Measurements from ENCODE around the gene RAB43.

The RAB43 gene

DNA sequence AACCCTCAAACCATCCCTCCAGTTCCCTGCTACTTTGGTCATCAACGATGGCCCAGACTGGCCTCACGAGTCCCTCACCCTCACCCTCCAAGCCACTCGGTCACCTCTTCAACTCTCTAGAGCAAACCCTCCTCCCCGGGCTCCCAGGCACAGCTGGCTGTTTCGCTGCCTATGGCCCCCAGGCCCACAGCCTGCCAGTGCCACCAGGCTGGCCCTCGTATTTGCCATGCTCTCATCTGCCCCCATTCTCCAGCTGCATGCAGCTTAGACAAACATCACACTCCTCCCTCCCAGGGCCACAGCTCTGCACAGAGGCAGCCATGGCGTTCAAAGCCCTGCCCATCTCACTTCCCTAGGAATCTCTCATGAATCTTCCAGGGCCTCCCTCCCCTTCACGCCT lies 13.8 kb downstream of the RAB43 start:
- no peaks in the 10 kb centered on the region for H3K9me2 ChIP-seq (replicated peaks; ENCODE audit: low read depth, low read length)
- no peak overlapping the region for H2AFZ ChIP-seq (ENCODE audit: low read length)
- no peaks in the 10 kb centered on the region; the same call in 1 of the 2 replicates for H3K36me3 ChIP-seq (ENCODE audit: insufficient read depth, low read length)
- no peaks in the 10 kb centered on the region for H3F3A ChIP-seq (ENCODE audit: low read depth)
- peaks cover 5% of the 10 kb centered on the region; the same call in 1 of the 2 replicates for H3K79me2 ChIP-seq (ENCODE audit: insufficient read depth, low read length)
- TF ChIP-seq, protein P1, sequence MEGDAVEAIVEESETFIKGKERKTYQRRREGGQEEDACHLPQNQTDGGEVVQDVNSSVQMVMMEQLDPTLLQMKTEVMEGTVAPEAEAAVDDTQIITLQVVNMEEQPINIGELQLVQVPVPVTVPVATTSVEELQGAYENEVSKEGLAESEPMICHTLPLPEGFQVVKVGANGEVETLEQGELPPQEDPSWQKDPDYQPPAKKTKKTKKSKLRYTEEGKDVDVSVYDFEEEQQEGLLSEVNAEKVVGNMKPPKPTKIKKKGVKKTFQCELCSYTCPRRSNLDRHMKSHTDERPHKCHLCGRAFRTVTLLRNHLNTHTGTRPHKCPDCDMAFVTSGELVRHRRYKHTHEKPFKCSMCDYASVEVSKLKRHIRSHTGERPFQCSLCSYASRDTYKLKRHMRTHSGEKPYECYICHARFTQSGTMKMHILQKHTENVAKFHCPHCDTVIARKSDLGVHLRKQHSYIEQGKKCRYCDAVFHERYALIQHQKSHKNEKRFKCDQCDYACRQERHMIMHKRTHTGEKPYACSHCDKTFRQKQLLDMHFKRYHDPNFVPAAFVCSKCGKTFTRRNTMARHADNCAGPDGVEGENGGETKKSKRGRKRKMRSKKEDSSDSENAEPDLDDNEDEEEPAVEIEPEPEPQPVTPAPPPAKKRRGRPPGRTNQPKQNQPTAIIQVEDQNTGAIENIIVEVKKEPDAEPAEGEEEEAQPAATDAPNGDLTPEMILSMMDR (conservative IDR thresholded peaks at IDR 0.05; ENCODE audit: low read length): no peak
- TF ChIP-seq EZH2phosphoT487 (IDR thresholded peaks at IDR 0.05; ENCODE audit: borderline replicate concordance): no peak
- H3K27me3 ChIP-seq (ENCODE audit: insufficient read depth, low read length, poor library complexity, severe bottlenecking): no peaks in the 10 kb centered on the region
- H3K9me3 ChIP-seq (ENCODE audit: insufficient read depth, low read depth, low read length): no peaks in the 10 kb centered on the region
- H3K9ac ChIP-seq (ENCODE audit: low read depth, low read length, poor library complexity, severe bottlenecking): no peak overlapping the region
- H3K4me2 ChIP-seq (ENCODE audit: low read depth, low read length, poor library complexity, severe bottlenecking): no peak overlapping the region
- no peak overlapping the region for H3K4me3 ChIP-seq (ENCODE audit: low read length, poor library complexity, severe bottlenecking)
- no peaks in the 10 kb centered on the region for H4K20me1 ChIP-seq (ENCODE audit: insufficient read depth, low read length, poor library complexity, severe bottlenecking)
- peaks cover 3% of the 10 kb centered on the region for H3K4me1 ChIP-seq (ENCODE audit: insufficient read depth, low read length, poor library complexity, severe bottlenecking)

DNA sequence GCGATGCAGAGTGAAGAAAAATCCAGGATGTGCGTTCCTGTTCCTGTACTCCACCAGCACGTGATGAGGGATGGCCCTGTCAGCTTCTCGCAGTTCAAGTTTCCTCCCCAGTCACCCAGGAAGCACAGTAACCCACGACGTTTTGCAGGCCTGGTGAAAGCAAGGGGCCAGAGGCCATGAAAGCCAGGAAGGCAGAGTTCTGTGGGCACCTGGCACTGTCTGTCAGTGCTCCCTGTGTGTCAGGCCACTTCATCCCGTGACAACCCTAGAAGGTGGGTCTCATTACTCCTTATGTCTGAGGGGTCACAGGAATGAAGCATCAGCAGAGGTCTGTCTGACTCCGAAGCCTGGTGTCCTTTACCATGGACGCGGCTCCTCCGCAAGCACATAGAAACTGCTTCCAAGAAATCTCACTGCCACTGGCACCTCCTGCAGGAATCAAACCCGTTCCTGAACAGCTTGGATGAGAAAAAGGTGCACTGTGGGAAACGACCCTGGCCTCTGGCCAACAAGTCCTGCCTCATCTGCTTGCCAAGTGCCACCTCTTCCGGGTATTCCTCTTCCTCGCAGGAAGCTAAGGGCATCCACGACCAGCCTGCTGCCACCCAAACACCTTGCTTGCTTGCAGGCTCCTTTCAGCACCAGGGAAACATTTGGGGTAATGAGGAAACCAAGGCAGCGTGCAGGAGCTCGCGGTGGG lies 14.6 kb downstream of the RAB43 start:
- Histone ChIP-seq H3K9ac (ENCODE audit: low read depth, low read length, poor library complexity, severe bottlenecking) (no peak overlapping the region), H3K9me2 (replicated peaks; ENCODE audit: low read depth, low read length) (no peaks in the 10 kb centered on the region), H3K4me3 (ENCODE audit: low read length, poor library complexity, severe bottlenecking) (no peak overlapping the region), H3K9me3 (ENCODE audit: insufficient read depth, low read depth, low read length) (no peaks in the 10 kb centered on the region), H4K20me1 (ENCODE audit: insufficient read depth, low read length, poor library complexity, severe bottlenecking) (no peaks in the 10 kb centered on the region), H3F3A (ENCODE audit: low read depth) (no peaks in the 10 kb centered on the region), H3K36me3 (ENCODE audit: insufficient read depth, low read length) (no peaks in the 10 kb centered on the region; the same call in 1 of the 2 replicates), H3K79me2 (ENCODE audit: insufficient read depth, low read length) (no peaks in the 10 kb centered on the region), H2AFZ (ENCODE audit: low read length) (no peak overlapping the region), H3K27me3 (ENCODE audit: insufficient read depth, low read length, poor library complexity, severe bottlenecking) (no peaks in the 10 kb centered on the region), H3K4me1 (ENCODE audit: insufficient read depth, low read length, poor library complexity, severe bottlenecking) (peaks cover 3% of the 10 kb centered on the region), H3K4me2 (ENCODE audit: low read depth, low read length, poor library complexity, severe bottlenecking) (no peak overlapping the region)
- no peak for TF ChIP-seq EZH2phosphoT487 (IDR thresholded peaks at IDR 0.05; ENCODE audit: borderline replicate concordance)
- TF ChIP-seq, protein P1 (conservative IDR thresholded peaks at IDR 0.05; ENCODE audit: low read length): no peak

DNA sequence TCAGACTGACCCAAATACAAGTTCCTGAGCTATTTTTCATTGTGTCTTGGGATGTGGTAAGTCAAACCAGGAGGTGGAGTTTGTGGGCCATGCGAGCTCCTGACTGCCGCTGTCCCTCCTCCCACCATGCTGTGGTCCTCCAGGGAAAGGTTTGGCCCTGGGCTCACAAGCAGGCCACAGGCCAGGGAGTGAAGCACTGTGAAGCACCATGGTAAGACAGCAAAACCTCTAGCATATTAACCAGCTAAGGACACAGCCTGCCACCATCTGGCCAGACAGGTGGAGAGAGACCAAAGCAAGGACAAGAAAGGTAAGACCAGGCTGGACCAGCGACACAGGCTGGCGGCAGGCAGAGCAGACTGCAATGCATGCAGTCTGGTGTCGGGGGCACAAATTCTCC lies 15.3 kb downstream of the RAB43 start:
- no peaks in the 10 kb centered on the region for H3K79me2 ChIP-seq (ENCODE audit: insufficient read depth, low read length)
- no peak overlapping the region for H2AFZ ChIP-seq (ENCODE audit: low read length)
- H3K36me3 ChIP-seq (ENCODE audit: insufficient read depth, low read length): no peaks in the 10 kb centered on the region; the same call in 1 of the 2 replicates
- peaks cover 3% of the 10 kb centered on the region for H3K4me1 ChIP-seq (ENCODE audit: insufficient read depth, low read length, poor library complexity, severe bottlenecking)
- no peaks in the 10 kb centered on the region for H3K27me3 ChIP-seq (ENCODE audit: insufficient read depth, low read length, poor library complexity, severe bottlenecking)
- H3K9ac ChIP-seq (ENCODE audit: low read depth, low read length, poor library complexity, severe bottlenecking): no peak overlapping the region
- no peaks in the 10 kb centered on the region for H3K9me3 ChIP-seq (ENCODE audit: insufficient read depth, low read depth, low read length)
- H3K4me3 ChIP-seq (ENCODE audit: low read length, poor library complexity, severe bottlenecking): no peak overlapping the region
- TF ChIP-seq EZH2phosphoT487 (IDR thresholded peaks at IDR 0.05; ENCODE audit: borderline replicate concordance): no peak
- TF ChIP-seq, protein P1 (conservative IDR thresholded peaks at IDR 0.05; ENCODE audit: low read length): peak; percentile 12; the same call in 1 of the 2 replicates
- no peak overlapping the region for H3K4me2 ChIP-seq (ENCODE audit: low read depth, low read length, poor library complexity, severe bottlenecking)
- H4K20me1 ChIP-seq (ENCODE audit: insufficient read depth, low read length, poor library complexity, severe bottlenecking): no peaks in the 10 kb centered on the region
- no peaks in the 10 kb centered on the region for H3K9me2 ChIP-seq (replicated peaks; ENCODE audit: low read depth, low read length)
- no peaks in the 10 kb centered on the region for H3F3A ChIP-seq (ENCODE audit: low read depth)

All from Loucy (cell line).